ENCODE data around the gene AXDND1. TPM values are rescaled to one million over a fixed set of nuclear protein-coding genes. Genes with fewer than 3 reads are reported as not detected.

The AXDND1 gene
- total and polyA plus RNA-seq, 9 of the 15 experiments (the other 6 are each of a cell fraction or from before 2014, with no cell fraction given), result 0.03 to 0.13 (median 0.06) TPM; not detected in 5

GRCh38 chr1:179545321-179545720 is 179.6 kb downstream of the AXDND1 start:
- Histone ChIP-seq H3K9me1 (ENCODE audit: control insufficient read depth, insufficient read depth, low read length) (no peaks in the 10 kb centered on the region), H3K4me3 (no peak overlapping the region), H3K36me3 (ENCODE audit: control insufficient read depth, insufficient read depth, low read length) (no peaks in the 10 kb centered on the region), H3K4me2 (ENCODE audit: insufficient read depth, low read length) (no peak overlapping the region), H3K27me3 (ENCODE audit: control insufficient read depth in 2 of 2, insufficient read depth in 2 of 2, low read length in 2 of 2) (peaks cover 0 to 4% of the 10 kb centered on the region in 2 experiments; a peak in 2 of 5 replicates), H3K9me3 (replicated peaks; ENCODE audit: control insufficient read depth, insufficient read depth, low read depth, low read length) (no peaks in the 10 kb centered on the region), H3K79me2 (ENCODE audit: control insufficient read depth, insufficient read depth, low read length) (no peaks in the 10 kb centered on the region), H4K20me1 (replicated peaks; ENCODE audit: control insufficient read depth, insufficient read depth, low read length) (no peaks in the 10 kb centered on the region; the same call in 1 of the 2 replicates), H3K9ac (ENCODE audit: insufficient read depth in 1 of 2, low read depth in 2 of 2, low read length in 2 of 2) (no peak overlapping the region), H3K27ac (ENCODE audit: extremely low read depth, low read depth, low read length) (no peak overlapping the region), H2AFZ (ENCODE audit: low read depth, low read length) (no peak overlapping the region), H3K4me1 (replicated peaks in 1 of 2; ENCODE audit: control insufficient read depth in 2 of 2, insufficient read depth in 2 of 2, low read length in 2 of 2) (no peaks in the 10 kb centered on the region)
- intact Hi-C loops (cut with micrococcal nuclease) (no loop called here), in situ Hi-C loops (cut with MboI) (no loop called here)
- 2% methylated on average over 3 of the region's 3 CpGs for WGBS (ENCODE audit: insufficient coverage, low coverage, missing lambda C conversion rate)
- TF ChIP-seq ILF3 (IDR thresholded peaks at IDR 0.05; ENCODE audit: borderline replicate concordance) (no peak), ZNF280A (IDR thresholded peaks at IDR 0.05; ENCODE audit: low read depth, partially characterized antibody) (no peak), CBX5 (IDR thresholded peaks at IDR 0.05; ENCODE audit: borderline replicate concordance, low read depth) (no peak), ZNF280B (CRISPR knock-in tag; IDR thresholded peaks at IDR 0.05) (no peak), SMARCB1 (IDR thresholded peaks at IDR 0.05; ENCODE audit: insufficient read length, low read depth) (no peak), KDM1A (IDR thresholded peaks at IDR 0.05) (no peak), EWSR1 (IDR thresholded peaks at IDR 0.05; ENCODE audit: borderline replicate concordance, low read depth, partially characterized antibody) (no peak), TCF7 (IDR thresholded peaks at IDR 0.05; ENCODE audit: borderline replicate concordance) (no peak), ZNF146 (CRISPR knock-in tag; IDR thresholded peaks at IDR 0.05; ENCODE audit: unreplicated experiment) (no peak), POLR2B (IDR thresholded peaks at IDR 0.05; ENCODE audit: low read depth, partially characterized antibody) (no peak), RBM39 (optimal IDR thresholded peaks at IDR 0.05; ENCODE audit: low read depth, low read length) (no peak), GTF2B (IDR thresholded peaks at IDR 0.05; ENCODE audit: extremely low read depth, insufficient read length) (no peak), ZNF586 (CRISPR knock-in tag; conservative IDR thresholded peaks at IDR 0.05) (no peak), MIER1 (IDR thresholded peaks at IDR 0.05; ENCODE audit: low read depth) (no peak)
- TF ChIP-seq, protein P1, sequence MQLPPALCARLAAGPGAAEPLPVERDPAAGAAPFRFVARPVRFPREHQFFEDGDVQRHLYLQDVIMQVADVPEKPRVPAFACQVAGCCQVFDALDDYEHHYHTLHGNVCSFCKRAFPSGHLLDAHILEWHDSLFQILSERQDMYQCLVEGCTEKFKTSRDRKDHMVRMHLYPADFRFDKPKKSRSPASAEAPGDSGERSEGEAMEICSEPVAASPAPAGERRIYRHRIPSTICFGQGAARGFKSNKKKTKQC (CRISPR knock-in tag; IDR thresholded peaks at IDR 0.05), result no peak
- ATAC-seq (no peak), DNase-seq (ENCODE audit: extremely low read depth in 1 of 4, low spot score in 3 of 4) (no peak), FAIRE-seq (no peak)
- no TSS peak for BruUV-seq (replicated peaks)
- POLR2A ChIA-PET, result no interaction called here
- CTCF ChIA-PET (ENCODE audit: low intra/inter-chr PET ratio), result interaction anchor here (0.6 kb wide), 1 partner anchor 1880 kb away, joined by 3 read pairs; no protein-coding TSS in a partner anchor

All from K562 (cell line).